CD4-positive, alpha-beta T cell treated with Interleukin-1 beta for 1 hour (primary cell): Measurements from ENCODE around the gene ACVR2A.
A peak's percentile ranks its signal among the peaks of the same experiment; 100 is the strongest.

Experiments used
- DNase-seq, 2 donors: peaks; one replicate each; pipeline ENCODE4 v3.0.0-alpha.2; 2020 to 2022

Gene ACVR2A

GRCh38 chr2:147855977-147856376 is 11.1 kb downstream of the ACVR2A start:
- no peak for DNase-seq

- no peak for DNase-seq
These were observed 15.2 kb downstream of the ACVR2A start for GRCh38 chr2:147860009-147860408.

DNA sequence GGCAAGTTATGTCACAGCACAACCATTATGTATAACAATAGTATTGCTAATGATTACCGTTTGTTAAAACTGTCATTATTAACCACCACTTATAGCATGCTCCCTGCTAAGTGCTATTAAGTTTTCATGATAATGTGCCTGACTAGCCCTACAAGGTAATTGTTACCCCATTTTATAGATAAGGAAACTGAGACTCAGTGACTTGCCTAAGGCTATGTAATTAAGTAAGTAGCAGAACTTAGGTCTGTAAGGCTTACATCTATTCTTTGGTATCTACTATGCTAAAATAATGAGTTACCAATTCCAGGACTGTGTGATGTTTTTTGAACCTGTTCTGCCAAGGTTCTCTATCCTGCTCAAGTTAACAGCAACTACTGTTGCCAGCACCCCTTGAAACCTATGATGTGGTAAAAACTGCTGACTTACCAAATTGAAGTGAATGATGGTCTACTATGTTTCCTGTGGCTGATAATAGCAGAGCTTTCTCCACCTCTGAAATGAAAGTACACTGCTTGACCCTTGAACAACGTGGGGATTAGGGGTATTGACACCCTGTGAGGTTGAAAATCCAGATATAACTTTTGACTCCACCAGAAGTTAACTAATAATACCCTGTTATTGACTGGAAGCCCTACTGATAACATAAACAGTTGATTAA is 18.2 kb downstream of the ACVR2A start:
- peak in 1 of 2 donors; percentile 10 for DNase-seq

DNA sequence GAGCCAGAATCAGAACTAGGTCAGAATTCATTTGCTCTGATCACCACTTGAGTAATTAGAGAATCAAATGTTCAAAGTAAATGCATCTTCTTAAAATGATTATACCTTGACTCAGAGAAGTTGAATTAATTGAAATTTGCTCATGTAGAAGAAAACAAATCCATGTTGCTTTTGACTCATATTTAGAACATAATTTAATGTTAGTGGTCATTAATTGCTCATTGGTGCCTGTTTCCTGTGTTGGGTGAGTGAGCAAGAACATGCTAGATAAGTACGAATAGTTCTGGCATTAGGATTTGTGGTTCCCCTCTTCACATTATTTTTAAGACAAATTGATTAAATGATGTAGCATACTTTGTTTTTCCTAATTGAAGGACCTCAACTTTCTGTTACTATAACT is 19.0 kb downstream of the ACVR2A start:
- no peak for DNase-seq

- no peak for DNase-seq
These were observed 20.7 kb downstream of the ACVR2A start for GRCh38 chr2:147865560-147865959.

DNA sequence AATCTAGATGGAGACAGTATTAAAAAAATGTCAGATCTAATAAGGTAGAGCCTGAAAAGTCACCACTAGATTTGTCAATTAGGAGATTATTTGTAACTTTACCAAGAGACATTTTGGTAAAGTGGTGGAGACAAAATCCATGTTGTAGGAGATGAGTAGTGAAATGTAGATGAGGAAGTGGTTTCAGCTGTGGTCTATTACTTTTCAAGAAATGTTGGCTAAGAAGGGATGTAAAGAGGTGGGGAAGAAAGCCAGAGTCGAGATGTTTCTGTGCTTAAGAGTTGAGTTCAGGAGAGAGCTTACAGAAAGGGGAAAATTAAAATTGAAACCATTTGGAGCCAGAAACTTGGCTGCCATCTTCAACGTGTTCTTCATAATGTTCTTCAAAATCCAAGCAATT is 22.2 kb downstream of the ACVR2A start:
- DNase-seq, result no peak

GRCh38 chr2:147869934-147870333 is 25.1 kb downstream of the ACVR2A start:
- no peak for DNase-seq

DNA sequence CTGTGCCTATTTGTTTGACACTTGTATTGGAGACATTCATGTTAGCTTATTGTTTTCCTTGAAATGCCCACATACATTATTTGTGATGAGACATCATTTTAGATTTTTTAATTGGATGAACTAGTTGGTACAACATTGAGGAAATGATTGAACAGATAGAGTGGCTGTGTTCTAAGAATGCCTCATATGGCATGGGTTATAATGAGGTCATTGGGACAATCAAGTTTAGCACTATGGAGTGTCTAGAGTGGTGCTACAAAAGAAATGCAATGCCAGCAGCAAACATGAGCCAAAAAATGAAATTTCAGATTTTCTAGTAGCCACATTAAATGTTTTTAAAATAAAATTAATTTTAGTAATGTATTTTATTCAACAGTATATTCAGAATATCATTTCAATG is 28.1 kb downstream of the ACVR2A start:
- DNase-seq, result no peak

- DNase-seq, result no peak
These were observed 29.1 kb downstream of the ACVR2A start for GRCh38 chr2:147873859-147874483.

DNA sequence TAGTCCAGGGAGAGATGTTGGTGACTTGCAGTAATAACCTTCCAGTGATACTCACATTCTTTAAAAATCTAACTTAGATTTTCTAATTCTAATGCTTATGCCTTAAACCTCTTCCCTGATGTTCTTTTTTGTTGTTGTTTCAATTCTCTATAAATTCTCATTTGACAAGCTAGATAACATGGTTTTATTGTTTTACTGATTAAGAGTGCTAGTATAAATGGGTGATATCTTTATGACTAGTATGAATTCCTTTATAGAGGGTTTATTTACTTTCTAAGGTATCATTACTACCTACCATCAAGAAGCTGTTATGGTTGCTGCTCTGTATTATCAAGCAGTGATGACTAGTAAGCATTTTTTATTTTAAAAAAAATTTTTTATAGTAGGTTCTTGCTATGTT is 35.0 kb downstream of the ACVR2A start:
- DNase-seq, result no peak

DNA sequence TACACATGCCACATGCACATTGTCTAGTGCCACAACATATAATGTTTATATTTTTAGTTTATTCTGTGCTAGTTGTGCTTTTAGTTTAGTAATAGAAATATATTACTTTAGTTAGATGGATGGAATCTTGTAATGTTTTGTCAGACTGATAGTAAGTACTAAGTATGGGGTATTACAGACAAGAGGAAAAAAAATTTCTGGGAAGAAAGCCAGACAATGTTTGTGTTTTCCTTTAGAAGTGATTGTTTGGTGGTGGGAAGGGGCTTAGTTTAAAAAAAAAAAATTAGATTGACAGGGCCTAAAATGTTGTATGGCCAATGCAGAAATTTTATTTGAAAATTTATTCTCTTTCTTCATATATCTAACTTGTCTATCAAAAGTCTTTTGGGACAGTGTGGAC is 37.8 kb downstream of the ACVR2A start:
- DNase-seq, result no peak

GRCh38 chr2:147884830-147885229 is 40.0 kb downstream of the ACVR2A start:
- DNase-seq, result no peak

GRCh38 chr2:147886136-147886535 is 41.3 kb downstream of the ACVR2A start:
- DNase-seq, result no peak

DNA sequence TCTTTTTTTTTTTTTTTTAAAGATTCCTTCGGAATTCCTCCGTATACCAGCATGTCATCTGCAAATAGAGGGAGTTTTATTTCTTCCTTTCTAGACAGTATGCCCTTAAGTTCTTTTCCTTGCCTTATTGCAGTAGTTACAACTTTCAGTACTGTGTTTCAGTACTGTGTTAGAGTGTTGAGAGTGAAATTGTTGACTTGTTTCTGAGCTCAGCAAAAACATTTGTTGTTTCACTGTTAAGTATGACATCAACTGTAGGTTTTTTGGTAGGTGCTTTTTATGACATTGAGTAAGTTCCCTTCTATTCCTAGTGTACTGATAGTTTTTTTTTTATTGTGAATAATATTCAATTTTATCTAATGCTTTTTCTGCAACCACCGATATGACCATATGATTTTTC is 43.9 kb downstream of the ACVR2A start:
- no peak for DNase-seq

DNA sequence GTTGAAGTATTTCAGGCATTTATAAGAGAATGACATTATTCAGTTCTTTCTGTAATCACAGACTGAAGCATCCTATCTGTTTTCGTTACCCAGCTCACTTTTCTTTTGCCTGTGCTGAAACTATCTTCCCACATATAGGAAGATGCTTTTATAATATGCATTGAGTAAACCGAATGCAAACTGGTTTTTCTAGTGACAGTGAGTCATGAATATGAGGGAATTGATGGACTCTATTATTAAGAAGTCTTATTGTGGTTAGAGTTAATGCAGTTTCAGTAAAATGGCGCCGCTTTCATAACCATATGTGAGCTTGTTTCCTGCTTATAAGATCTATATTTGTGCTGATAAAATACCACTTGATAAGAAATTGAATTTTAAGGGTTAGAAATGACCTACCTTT is 59.2 kb downstream of the ACVR2A start:
- DNase-seq, result no peak

DNA sequence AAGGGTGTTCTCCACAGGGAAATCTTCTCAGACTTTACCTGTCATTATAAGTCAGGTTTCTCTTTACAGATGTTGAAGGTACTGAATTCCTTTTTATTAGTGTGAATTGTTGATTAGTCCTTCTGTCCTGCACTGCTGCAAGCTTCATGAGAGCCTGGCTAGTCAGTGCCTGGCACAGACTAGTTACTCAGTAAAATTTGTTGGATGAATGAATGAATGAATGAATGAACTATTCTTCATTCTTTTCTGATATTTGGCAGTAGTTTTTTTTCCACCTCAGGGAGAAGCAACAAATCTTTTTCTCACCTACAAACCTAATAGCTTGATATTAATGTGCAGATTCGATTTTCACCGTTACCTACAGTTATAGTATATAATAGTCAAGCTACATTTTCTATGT is 64.3 kb downstream of the ACVR2A start:
- DNase-seq, result no peak

DNA sequence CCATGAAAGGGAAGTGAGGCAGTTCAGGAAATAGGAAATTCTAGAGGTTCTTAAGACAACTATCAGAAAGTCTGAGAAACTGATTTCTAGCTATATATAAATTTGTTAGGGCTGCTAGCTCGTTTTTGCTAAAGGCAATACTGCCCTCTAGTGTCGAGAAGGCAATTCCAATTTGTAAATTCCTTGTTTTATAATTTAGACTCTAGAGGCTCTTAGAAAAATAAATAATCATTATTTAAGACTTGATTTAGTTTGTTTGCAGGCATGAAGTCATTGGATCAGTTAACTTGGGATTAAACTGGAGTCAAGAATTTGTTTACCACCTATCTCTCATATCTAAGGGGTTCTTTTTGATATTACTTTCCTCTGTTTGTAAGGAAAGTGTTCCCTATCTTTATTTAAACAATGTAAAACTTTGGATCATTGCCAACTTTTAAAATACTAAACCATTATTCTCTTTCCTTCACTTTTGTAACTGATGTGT is 66.2 kb downstream of the ACVR2A start:
- DNase-seq, result peak; percentile 1 to 64

- DNase-seq, result no peak
These were observed 69.1 kb downstream of the ACVR2A start for GRCh38 chr2:147913701-147914480.

- no peak for DNase-seq
These were observed 71.2 kb downstream of the ACVR2A start for GRCh38 chr2:147916067-147916466.

DNA sequence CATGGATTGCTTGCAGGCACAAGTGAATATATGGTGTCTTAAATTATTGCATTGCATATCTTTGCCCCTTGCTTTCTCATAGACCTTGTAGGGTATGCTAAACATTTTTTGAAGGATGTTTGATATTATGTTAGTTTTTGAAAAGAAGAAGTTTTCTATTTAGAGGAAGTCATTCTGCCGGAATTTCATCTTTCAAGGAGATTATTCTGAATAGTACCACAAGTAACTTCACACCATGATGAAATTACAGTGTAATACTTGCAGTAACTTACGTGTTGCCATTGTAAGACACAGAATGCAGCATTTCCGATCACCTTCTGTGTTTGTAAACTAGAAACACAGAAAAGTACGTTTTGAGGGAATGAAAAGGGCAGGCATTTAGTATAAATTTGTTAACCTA is 71.9 kb downstream of the ACVR2A start:
- DNase-seq, result no peak

- no peak for DNase-seq
These were observed 72.3 kb downstream of the ACVR2A start for GRCh38 chr2:147917161-147917560.

DNA sequence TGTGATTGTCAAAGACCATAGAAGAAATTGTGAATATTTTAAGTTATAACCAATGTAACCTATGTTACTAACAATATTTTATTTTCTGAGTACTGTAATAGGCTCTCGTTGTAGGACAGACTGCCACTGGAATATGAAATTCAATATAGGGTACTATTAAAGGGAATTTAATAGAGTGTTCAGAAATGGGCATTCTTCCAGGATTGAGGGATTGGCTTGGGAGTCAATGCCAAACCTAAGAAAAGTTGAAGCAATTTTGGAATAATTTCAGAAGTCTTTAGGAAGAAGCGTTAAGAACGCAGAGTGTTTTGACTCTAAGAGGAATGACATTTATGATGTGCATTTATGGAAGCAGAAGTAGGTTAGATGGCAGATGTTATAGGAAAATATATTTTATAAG is 79.0 kb downstream of the ACVR2A start:
- DNase-seq, result no peak

DNA sequence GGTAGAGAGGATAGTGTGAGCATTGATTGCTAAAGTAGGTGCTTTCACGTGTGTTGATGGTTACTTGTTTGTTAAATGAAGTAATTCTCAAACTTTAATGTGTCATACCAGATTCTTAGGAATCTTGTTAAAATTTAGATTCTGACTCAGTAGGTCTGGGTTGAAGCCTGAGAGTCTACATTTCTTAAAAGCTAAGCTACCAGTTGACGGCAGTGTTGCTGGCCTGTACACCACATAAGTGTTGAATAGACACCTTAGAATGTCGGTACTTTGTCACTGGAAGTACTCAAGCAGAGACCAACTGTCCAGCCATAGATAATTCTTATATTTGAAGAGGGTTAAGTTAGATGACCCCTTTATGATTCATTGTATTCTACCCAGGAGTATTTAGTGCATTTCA is 79.8 kb downstream of the ACVR2A start:
- DNase-seq, result no peak

- no peak for DNase-seq
These were observed 81.1 kb downstream of the ACVR2A start for GRCh38 chr2:147925886-147926285.
